Stimulated activated naive CD4-positive, alpha-beta T cell treated with Interleukin-2 at 50 U/mL for 16 hours (primary cell): ENCODE measurements around the gene MCF2L2.
"Not testable (repeated sequence)": the region's sequence is repeated elsewhere in the genome, so short reads cannot be mapped to it uniquely, and the experiment has no call there.

Experiments used
- DNase-seq: peaks from one replicate; lab custom pipeline; 2025; lab: John Stamatoyannopoulos, UW

MCF2L2 gene

GRCh38 chr3:183443395-183444385, 15.3 kb upstream of the MCF2L2 start:
- no peak for DNase-seq

- DNase-seq, result no peak
These were observed 14.6 kb upstream of the MCF2L2 start for GRCh38 chr3:183442994-183443393.

DNA sequence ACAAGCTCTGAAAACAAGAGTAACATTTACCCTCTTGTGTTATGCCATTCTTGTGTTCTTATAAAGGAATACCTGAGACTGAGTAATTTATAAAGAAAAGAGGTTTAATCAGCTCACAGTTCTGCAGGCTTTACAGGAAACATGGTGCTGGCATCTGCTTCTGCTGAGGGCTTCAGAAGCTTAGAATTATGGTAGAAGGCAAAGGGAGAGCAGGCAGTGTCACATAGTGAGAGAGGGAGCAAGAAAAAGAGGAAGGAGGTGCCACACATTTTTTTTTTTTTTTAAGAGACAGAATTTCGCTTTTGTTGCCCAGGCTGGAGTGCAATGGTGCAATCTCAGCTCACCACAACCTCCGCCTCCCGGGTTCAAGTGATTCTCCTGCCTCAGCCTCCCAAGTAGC, 12.1 kb upstream of the MCF2L2 start:
- not testable (repeated sequence) for DNase-seq

DNA sequence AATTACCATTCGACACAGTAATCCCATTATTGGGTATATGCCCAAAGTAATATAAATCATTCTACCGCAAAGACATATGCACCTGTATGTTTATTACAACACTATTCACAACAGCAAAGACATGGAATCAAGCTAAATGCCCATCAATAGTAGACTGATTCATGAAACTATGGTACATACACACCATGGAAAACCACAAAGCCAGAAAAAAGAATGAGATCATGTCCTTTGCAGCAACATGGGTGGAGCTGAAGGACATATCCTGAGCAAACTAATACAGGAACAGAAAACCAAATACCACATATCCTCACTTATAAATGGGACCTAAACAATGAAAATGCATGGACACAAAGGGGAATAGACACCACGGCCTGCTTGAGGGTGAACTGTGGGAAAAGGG, 11.1 kb upstream of the MCF2L2 start:
- no peak for DNase-seq

DNA sequence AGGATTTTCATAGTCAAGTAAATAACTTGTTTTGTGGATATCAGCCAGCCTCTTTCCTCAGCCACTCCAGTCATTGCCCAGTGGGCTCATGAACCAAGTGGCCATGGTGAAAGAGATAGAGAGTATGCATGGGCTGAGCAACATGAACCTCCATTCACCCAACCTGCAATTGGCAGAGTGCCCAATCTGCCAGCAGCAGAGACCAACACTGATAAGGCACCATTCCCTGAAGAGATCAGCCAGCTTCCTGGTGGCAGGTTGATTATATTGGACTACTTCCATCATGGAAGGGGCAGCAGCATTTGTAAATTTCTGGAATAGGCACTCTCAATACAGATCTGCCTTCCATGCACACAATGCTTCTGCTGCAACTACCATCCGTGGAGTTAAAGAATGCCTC, 10.3 kb upstream of the MCF2L2 start:
- DNase-seq, result no peak

GRCh38 chr3:183437666-183438564, 9.5 kb upstream of the MCF2L2 start:
- DNase-seq, result no peak

- DNase-seq, result no peak
These were observed 8.6 kb upstream of the MCF2L2 start for GRCh38 chr3:183437061-183437460.

DNA sequence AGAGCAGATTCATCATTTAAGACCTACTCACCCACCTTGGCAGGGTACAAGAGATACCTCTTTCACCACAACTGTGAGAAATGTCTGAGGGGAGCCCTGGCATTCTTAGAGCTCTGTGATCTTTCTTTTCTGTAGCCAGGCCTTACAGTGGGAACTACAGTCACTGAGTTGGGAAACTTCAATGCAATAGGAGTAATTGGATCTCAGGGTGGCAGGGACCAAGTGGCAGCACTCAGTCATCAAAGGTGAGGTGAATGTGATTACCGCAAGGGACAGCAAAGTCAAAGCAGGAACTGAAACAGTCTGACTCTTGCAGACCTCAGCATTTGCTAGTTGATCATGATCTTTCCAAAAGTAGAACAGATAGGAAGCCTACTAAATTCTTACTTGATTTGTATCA, 7.2 kb upstream of the MCF2L2 start:
- peak; percentile 11 for DNase-seq

DNA sequence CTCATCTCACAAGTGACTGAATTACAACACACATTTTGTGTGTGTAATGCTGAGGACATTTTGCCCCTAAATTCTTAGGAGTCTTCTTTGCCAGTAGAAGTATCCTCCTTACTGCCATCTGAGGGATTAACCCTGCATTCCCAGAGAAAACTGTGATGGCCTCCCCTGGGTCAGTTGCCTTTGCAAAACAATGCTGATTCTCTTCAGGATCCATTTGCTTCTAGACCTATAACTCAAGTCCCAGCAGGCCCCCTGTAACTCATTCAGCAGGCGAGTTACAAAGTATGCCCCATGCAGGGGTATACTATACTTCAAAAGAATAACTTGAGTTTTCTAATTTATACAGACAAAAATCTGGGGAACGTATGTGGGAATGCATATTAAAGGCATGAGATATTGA, 6.6 kb upstream of the MCF2L2 start:
- no peak for DNase-seq

DNA sequence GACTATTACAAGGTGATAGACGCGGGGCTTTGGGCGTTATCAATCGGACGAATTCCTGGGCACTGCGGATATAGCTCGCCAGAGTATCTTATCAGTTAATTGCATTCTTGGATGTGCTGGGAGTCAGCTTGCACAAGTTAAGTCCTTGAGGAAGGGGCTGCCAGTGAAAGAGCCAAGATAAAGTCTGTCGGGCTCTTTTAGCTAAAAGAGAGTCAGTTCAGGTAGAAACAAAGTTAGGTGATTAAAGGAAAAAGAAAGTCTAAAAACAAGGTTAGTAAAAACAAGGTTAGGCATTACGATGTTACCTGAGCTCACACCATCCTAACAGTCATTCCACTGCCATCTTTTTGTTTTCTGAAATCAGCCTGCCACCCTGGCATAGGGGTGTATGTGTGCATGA, 6.1 kb upstream of the MCF2L2 start:
- no peak for DNase-seq

DNA sequence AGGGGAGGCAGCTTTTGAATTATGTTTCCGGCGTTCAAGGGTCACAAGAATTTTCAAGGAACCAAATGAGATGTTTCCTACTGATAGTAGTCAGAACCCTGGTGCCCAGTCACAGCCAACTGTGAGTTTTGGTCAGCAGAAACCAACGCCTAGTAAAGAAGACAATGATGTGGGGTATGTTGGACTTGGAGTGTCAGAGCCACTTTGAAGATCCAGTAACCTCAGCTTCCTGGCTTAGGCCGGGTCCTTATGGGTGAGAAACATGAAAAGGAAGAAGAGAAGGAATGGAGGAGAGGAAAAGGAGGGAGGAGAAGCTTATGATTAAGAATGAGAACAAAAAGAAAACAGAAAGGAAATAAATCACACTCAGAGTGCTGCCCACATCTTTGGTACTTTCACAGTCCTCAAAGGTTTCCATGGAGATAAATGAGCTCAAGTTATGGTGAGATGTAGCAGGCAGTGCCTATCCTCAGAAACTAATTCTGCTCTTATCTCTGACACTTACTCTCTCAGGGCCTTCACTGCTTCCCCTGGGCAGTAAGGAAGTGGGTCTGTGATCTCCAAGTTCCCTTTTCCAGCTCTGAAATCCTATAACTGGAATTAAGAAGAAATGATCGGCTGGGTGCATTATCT, 2.0 kb upstream of the MCF2L2 start:
- DNase-seq, result peak; percentile 4

DNA sequence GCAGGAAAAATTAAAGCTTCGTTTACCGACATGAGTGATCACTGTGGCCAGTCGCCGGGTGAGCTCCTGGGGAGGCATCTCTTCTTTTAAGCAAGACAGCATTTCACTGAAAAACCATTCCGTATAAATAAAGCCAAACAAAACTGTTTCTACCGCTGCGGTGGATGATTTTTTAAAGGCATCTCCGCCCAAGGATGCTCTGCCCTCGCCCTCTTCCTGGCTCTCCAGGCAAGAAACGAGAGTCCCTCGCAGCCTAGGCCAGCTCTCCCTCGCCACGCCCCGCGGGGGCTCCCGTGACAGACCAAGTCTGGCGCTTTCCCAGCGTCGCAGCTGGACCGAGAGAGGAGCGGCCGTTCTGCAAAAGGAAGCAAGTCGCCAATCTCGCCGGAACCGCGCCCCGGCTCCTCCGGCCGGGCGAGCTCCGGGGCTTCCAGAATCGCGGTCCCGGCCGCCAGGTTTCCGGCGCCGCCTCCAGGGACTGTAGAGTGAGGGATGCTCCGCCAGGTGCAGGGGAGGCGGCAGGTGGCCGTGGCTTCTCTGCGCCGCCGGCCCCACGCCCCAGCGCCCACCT, 458 bp downstream of the MCF2L2 start:
- DNase-seq, result peak; percentile 6

DNA sequence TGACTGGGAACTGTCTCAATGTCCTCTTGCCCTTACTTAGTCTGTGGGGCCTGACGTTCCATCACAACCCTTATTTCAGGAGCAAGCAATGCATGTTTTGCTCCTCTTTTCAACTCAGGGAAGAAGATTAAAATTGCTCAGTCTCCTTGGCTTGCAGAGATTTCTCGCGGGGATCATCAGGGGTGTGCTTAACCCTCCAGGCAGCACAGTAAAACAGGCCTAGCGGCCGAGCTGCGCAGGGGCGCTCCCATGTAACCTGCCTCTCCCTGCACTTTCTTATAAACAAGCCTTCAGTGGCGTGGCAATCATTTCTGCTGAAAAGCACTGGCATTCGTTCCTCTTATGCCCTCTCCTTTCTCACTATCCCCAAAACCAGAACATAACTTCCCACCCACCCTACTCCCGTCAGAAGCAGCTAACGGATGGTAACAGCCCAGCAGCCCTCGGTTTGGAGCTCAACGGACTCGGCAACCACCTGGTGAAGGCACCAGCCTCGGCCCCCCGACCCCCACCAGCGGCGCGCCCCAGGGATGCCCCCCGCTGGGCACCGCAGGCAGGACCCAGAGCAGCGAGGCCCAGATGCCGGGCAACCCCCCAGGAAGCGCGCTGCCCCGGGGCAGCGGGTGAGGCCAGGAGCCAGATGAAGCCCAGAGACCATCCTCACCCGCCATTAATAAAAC, 1.1 kb downstream of the MCF2L2 start:
- no peak for DNase-seq

GRCh38 chr3:183418807-183419206, 9.6 kb downstream of the MCF2L2 start:
- not testable (repeated sequence) for DNase-seq

DNA sequence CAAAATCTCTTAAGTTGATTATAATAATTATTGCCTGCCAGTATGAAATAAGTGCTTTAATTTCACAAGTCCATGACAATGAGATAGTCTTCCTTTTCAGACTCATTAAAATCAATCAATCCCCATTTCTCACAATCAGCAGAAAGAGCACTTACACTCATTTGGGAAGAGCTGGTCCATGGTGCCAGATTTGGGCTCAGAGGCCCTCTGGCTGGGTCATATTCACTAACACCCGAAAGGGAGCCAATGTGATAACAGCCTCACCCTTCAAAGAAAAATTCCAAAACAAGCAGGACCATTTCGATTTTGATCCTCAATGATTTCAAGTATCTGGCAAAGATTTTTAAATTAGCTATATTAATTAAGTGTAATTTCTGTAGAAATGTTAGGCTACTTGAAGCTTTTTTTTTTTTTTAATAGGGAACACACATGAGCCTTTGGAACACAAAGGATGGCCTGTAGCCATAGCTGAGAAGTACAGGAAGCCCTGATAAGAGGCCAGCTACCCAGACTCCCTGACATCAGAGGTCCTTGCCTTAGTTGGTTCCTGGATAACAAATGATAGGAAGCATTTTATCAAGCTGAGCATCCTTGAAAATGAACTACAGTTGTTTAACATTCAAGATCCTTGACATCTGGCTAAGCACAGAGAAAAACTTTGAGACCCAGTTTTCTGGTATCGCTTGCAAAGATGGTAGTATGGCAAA, 17.1 kb downstream of the MCF2L2 start:
- no peak for DNase-seq

- DNase-seq, result no peak
These were observed 17.7 kb downstream of the MCF2L2 start for GRCh38 chr3:183410759-183411158.

DNA sequence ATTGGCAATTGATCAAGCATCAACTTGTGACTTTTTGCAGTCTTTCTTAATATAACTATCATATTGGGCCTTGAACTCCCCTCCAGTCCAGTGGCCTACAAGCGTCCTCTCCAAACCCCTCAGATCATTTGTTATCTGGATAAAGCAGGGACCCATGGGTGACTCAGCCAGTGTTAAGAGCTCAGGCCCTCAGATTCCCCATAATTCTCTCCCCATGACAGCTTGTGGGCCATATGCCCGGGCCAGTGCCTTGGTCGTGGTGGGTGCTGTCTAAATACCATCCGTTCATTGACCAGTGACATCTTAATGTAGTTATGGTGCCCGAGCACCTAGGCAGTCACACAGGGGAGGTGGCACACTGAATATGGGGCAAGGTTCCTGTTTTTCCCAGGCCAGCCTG, 18.1 kb downstream of the MCF2L2 start:
- no peak for DNase-seq

DNA sequence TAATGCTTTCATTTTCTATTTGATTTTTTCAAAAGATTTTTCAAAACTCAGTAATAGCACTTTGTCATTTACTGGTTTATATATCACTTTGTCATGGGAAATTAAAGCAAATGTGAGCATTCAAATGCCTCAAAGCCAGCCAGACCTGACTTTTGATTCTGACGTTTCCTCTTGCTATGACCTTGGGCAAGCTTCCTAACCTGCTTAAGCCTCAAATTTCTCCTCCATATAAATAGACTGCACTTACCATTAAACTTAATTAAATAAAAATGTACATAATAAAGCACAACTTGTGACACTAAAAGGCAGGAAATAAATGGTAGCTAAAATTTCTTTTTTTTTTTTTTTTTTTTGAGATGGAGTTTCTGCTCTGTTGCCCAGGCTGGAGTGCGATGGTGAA, 19.2 kb downstream of the MCF2L2 start:
- DNase-seq, result no peak

GRCh38 chr3:183401678-183402077, 26.7 kb downstream of the MCF2L2 start:
- no peak for DNase-seq

DNA sequence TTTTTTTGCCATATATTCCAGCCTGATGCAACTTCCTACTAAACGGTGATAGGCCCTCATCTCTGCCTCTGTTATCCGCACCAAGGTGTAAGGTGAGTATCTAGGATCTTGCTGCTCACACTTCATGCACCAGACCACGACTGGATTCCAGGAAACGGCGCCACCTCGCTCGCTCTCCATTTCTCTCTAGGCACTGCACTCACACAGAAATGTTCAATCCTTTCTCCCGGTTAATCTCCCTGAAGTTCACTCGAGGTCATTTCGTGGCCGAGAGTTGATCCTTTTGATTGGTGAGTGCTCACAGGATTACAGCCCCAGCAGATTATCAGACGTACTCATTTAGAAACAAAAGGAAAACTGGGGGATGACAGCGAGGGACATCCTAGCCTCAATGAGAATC, 28.1 kb downstream of the MCF2L2 start:
- DNase-seq, result no peak
